Neural progenitor cell (in vitro differentiated cells): ENCODE measurements around the gene ZBP1. TPM values are rescaled to one million over a fixed set of nuclear protein-coding genes. Genes with fewer than 3 reads are reported as not detected.
A peak's percentile ranks its signal among the peaks of the same experiment; 100 is the strongest.

Experiments
- DNase-seq: peaks from one replicate; pipeline ENCODE4 v3.0.0-alpha.2; 2016; ENCODE audit warnings: low spot score
- H2AFZ ChIP-seq: fragments of 200-600 bp; sonication (generic); replicated peaks from 2 replicates; pipeline ENCODE4 v1.6.1; 2016; ENCODE audit warnings: antibody characterized with exemption
- H3F3A ChIP-seq: fragments of 200-600 bp; sonication (generic); 2 replicates; pipeline ENCODE4 v1.6.1; 2016; ENCODE audit warnings: antibody characterized with exemption, low read depth
- H3K27ac ChIP-seq: fragments of 200-600 bp; sonication (generic); 2 replicates; pipeline ENCODE4 v1.5.1; 2016; ENCODE audit warnings: mild to moderate bottlenecking
- H3K27me3 ChIP-seq: fragments of 200-600 bp; sonication (generic); 2 replicates; pipeline ENCODE4 v1.6.1; 2016; ENCODE audit warnings: mild to moderate bottlenecking, moderate library complexity
- H3K36me3 ChIP-seq: fragments of 200-600 bp; sonication (generic); 2 replicates; pipeline ENCODE4 v1.5.1; 2016
- H3K4me1 ChIP-seq: fragments of 200-600 bp; sonication (generic); 2 replicates; pipeline ENCODE4 v1.6.1; 2016; ENCODE audit warnings: mixed run types
- H3K4me2 ChIP-seq: fragments of 200-600 bp; sonication (generic); 2 replicates; pipeline ENCODE4 v1.6.1; 2016
- H3K4me3 ChIP-seq: fragments of 200-600 bp; sonication (generic); 2 replicates; pipeline ENCODE4 v1.5.1; 2016
- H3K79me2 ChIP-seq: fragments of 200-600 bp; sonication (generic); 2 replicates; pipeline ENCODE4 v1.6.1; 2016; ENCODE audit warnings: low read depth
- H3K9ac ChIP-seq: fragments of 200-600 bp; sonication (generic); 2 replicates; pipeline ENCODE4 v1.6.1; 2016
- H3K9me3 ChIP-seq: fragments of 200-600 bp; sonication (generic); 2 replicates; pipeline ENCODE4 v1.5.1; 2016; ENCODE audit warnings: low read depth
- H4K20me1 ChIP-seq: fragments of 200-600 bp; sonication (generic); 2 replicates; pipeline ENCODE4 v1.6.1; 2016; ENCODE audit warnings: low read depth
- H3K27ac Mint-ChIP-seq: 3 replicates; pipeline ENCODE4 v1.8.0; 2021; ENCODE audit warnings: mixed read lengths
- H3K27me3 Mint-ChIP-seq: 2 replicates; pipeline ENCODE4 v1.8.0; 2022; ENCODE audit warnings: low read depth, mild to moderate bottlenecking, inconsistent platforms, moderate library complexity, mixed read lengths; ENCODE audit not compliant: insufficient read depth
- H3K36me3 Mint-ChIP-seq: 3 replicates; pipeline ENCODE4 v1.8.0; 2021; ENCODE audit warnings: mixed read lengths
- H3K4me1 Mint-ChIP-seq: 3 replicates; pipeline ENCODE4 v1.8.0; 2021; ENCODE audit warnings: mixed read lengths
- H3K4me3 Mint-ChIP-seq: 3 replicates; pipeline ENCODE4 v1.8.0; 2021; ENCODE audit warnings: mild to moderate bottlenecking, moderate library complexity, mixed read lengths
- H3K9me3 Mint-ChIP-seq: 3 replicates; pipeline ENCODE4 v1.8.0; 2020; ENCODE audit warnings: mixed read lengths
- CTCF ChIP-seq: fragments of 200-600 bp; sonication (generic); IDR thresholded peaks from 2 replicates; pipeline ENCODE4 v1.5.1; 2017; ENCODE audit warnings: antibody characterized with exemption, mild to moderate bottlenecking
- EZH2 ChIP-seq: fragments of 200-600 bp; sonication (generic); IDR thresholded peaks from 2 replicates; pipeline ENCODE4 v1.6.1; 2017; ENCODE audit warnings: antibody characterized with exemption, mild to moderate bottlenecking, moderate library complexity
- EZH2phosphoT487 ChIP-seq: fragments of 200-600 bp; sonication (generic); IDR thresholded peaks from 2 replicates; pipeline ENCODE4 v1.6.1; 2017; ENCODE audit warnings: antibody characterized with exemption
- total RNA-seq: library from RNA; depleted of rRNA; stranded (reverse); fragments of >200 nt; gene quantifications from 2 replicates; pipeline ENCODE4 v1.2.3, GENCODE V29; 2015; ENCODE audit warnings: low replicate concordance

The ZBP1 gene
- total RNA-seq, 1 donor from 2014 or later, result not detected

- no peaks in the 10 kb centered on the region for H3K27me3 ChIP-seq
- no peak overlapping the region for H3K27ac ChIP-seq
- no peaks in the 10 kb centered on the region for H3K36me3 ChIP-seq
- TF ChIP-seq CTCF (no peak), EZH2phosphoT487 (no peak), EZH2 (no peak)
- H3K4me2 ChIP-seq, result no peak overlapping the region
- Mint-ChIP-seq H3K9me3 (peaks cover 3% of the 10 kb centered on the region), H3K4me3 (no peak overlapping the region), H3K27me3 (peaks cover 15% of the 10 kb centered on the region), H3K27ac (no peak overlapping the region), H3K4me1 (peaks cover 15% of the 10 kb centered on the region), H3K36me3 (no peaks in the 10 kb centered on the region)
- peaks cover 8% of the 10 kb centered on the region for H3F3A ChIP-seq
- no peak overlapping the region for H2AFZ ChIP-seq
- H3K9me3 ChIP-seq, result no peaks in the 10 kb centered on the region
- no peak overlapping the region for H3K4me3 ChIP-seq
- DNase-seq, result no peak
- H3K79me2 ChIP-seq, result no peaks in the 10 kb centered on the region
- H3K4me1 ChIP-seq, result no peaks in the 10 kb centered on the region
- no peak overlapping the region for H3K9ac ChIP-seq
- H4K20me1 ChIP-seq, result no peaks in the 10 kb centered on the region
Measured at GRCh38 chr20:57592263-57593092, 27.7 kb downstream of the ZBP1 start.

- Histone ChIP-seq H3K36me3 (no peaks in the 10 kb centered on the region), H3K79me2 (no peaks in the 10 kb centered on the region), H3K27ac (no peak overlapping the region), H2AFZ (no peak overlapping the region), H3K4me3 (no peak overlapping the region), H3F3A (peaks cover 8% of the 10 kb centered on the region), H3K4me1 (peaks cover 3% of the 10 kb centered on the region), H3K27me3 (no peaks in the 10 kb centered on the region), H4K20me1 (no peaks in the 10 kb centered on the region), H3K9ac (no peak overlapping the region), H3K9me3 (no peaks in the 10 kb centered on the region), H3K4me2 (no peak overlapping the region)
- no peak for TF ChIP-seq EZH2phosphoT487
- TF ChIP-seq EZH2, result no peak
- no peak for TF ChIP-seq CTCF
- no peak for DNase-seq
- H3K27me3 Mint-ChIP-seq, result peaks cover 15% of the 10 kb centered on the region
- peaks cover 6% of the 10 kb centered on the region for H3K9me3 Mint-ChIP-seq
- no peak overlapping the region for H3K4me3 Mint-ChIP-seq
- no peaks in the 10 kb centered on the region for H3K36me3 Mint-ChIP-seq
- peaks cover 13% of the 10 kb centered on the region for H3K4me1 Mint-ChIP-seq
- peak overlapping the region; percentile 23 for H3K27ac Mint-ChIP-seq
Measured at GRCh38 chr20:57591289-57592229, 28.7 kb downstream of the ZBP1 start.

GRCh38 chr20:57590485-57591288 is 29.5 kb downstream of the ZBP1 start:
- no peaks in the 10 kb centered on the region for H3K36me3 Mint-ChIP-seq
- H3K4me3 Mint-ChIP-seq, result no peak overlapping the region

More at GRCh38 chr20:57590485-57591288, 29.5 kb downstream of the ZBP1 start:
- Mint-ChIP-seq H3K9me3 (peaks cover 6% of the 10 kb centered on the region), H3K27me3 (peaks cover 12% of the 10 kb centered on the region), H3K27ac (no peak overlapping the region), H3K4me1 (peaks cover 13% of the 10 kb centered on the region)
- H3F3A ChIP-seq, result peaks cover 8% of the 10 kb centered on the region
- H3K36me3 ChIP-seq, result no peaks in the 10 kb centered on the region
- no peak overlapping the region for H2AFZ ChIP-seq
- H4K20me1 ChIP-seq, result no peaks in the 10 kb centered on the region
- no peak overlapping the region for H3K4me2 ChIP-seq
- no peak overlapping the region for H3K27ac ChIP-seq
- H3K4me3 ChIP-seq, result no peak overlapping the region
- H3K9me3 ChIP-seq, result no peaks in the 10 kb centered on the region
- H3K79me2 ChIP-seq, result no peaks in the 10 kb centered on the region
- DNase-seq, result no peak
- H3K27me3 ChIP-seq, result no peaks in the 10 kb centered on the region
- H3K9ac ChIP-seq, result no peak overlapping the region
- peaks cover 7% of the 10 kb centered on the region for H3K4me1 ChIP-seq
- TF ChIP-seq EZH2phosphoT487, result no peak
- no peak for TF ChIP-seq CTCF
- TF ChIP-seq EZH2, result no peak
